WERI-Rb-1 (cell line): ENCODE results near the gene KRTCAP2.

ENCODE experiments used
- DNase-seq: peaks from one replicate; pipeline ENCODE4 v3.0.0-alpha.2; 2020
- H3K27ac ChIP-seq: fragments of 250-450 bp; sonication (Bioruptor Pico); 2 replicates; pipeline ENCODE4 v1.5.1; 2020; ENCODE audit warnings: mild to moderate bottlenecking, moderate library complexity
- H3K27me3 ChIP-seq: fragments of 250-450 bp; sonication (Bioruptor Pico); 2 replicates; pipeline ENCODE4 v1.5.1; 2021; ENCODE audit warnings: mild to moderate bottlenecking, low read depth, moderate library complexity; ENCODE audit not compliant: insufficient read depth, severe bottlenecking
- H3K36me3 ChIP-seq: fragments of 250-450 bp; sonication (Bioruptor Pico); 2 replicates; pipeline ENCODE4 v1.5.1; 2020; ENCODE audit warnings: mild to moderate bottlenecking, moderate library complexity
- H3K4me3 ChIP-seq: 2 replicates; pipeline ENCODE4 v1.5.1; 2011; ENCODE audit warnings: low read depth, mild to moderate bottlenecking, control low read depth, low read length
- H3K9me3 ChIP-seq: fragments of 250-450 bp; sonication (Bioruptor Pico); 2 replicates; pipeline ENCODE4 v1.5.1; 2021; ENCODE audit warnings: mild to moderate bottlenecking, moderate library complexity; ENCODE audit not compliant: severe bottlenecking
- TF ChIP-seq, protein P1 (sequence below): IDR thresholded peaks from 2 replicates; pipeline ENCODE4 v1.5.1; 2011; ENCODE audit warnings: low read depth, mild to moderate bottlenecking, control low read depth, inconsistent platforms, low read length

KRTCAP2 gene

GRCh38 chr1:155136748-155137147, 36.4 kb downstream of the KRTCAP2 start:
- TF ChIP-seq, protein P1, sequence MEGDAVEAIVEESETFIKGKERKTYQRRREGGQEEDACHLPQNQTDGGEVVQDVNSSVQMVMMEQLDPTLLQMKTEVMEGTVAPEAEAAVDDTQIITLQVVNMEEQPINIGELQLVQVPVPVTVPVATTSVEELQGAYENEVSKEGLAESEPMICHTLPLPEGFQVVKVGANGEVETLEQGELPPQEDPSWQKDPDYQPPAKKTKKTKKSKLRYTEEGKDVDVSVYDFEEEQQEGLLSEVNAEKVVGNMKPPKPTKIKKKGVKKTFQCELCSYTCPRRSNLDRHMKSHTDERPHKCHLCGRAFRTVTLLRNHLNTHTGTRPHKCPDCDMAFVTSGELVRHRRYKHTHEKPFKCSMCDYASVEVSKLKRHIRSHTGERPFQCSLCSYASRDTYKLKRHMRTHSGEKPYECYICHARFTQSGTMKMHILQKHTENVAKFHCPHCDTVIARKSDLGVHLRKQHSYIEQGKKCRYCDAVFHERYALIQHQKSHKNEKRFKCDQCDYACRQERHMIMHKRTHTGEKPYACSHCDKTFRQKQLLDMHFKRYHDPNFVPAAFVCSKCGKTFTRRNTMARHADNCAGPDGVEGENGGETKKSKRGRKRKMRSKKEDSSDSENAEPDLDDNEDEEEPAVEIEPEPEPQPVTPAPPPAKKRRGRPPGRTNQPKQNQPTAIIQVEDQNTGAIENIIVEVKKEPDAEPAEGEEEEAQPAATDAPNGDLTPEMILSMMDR = no peak
- no peak for DNase-seq

GRCh38 chr1:155135415-155136028, 37.6 kb downstream of the KRTCAP2 start, which contains the start of gene SLC50A1:
SLC50A1 (plus strand) TSS chr1:155135852; CDS start chr1:155135912, 60 bp downstream.
- peak within 1 kb of the TSS; percentile 66 for H3K4me3 ChIP-seq
- H3K36me3 ChIP-seq = peaks cover 36% of the 10 kb centered on the region
- TF ChIP-seq, protein P1 = peak; percentile 29; the same call in 1 of the 2 replicates
- H3K27me3 ChIP-seq = no peaks in the 10 kb centered on the region
- no peaks in the 10 kb centered on the region for H3K9me3 ChIP-seq
- H3K27ac ChIP-seq = peak within 1 kb of the TSS; percentile 93
- DNase-seq = peak; percentile 100

More at GRCh38 chr1:155136748-155137147, 36.4 kb downstream of the KRTCAP2 start:
- peak overlapping the region; percentile 66 for H3K4me3 ChIP-seq
- peaks cover 33% of the 10 kb centered on the region for H3K36me3 ChIP-seq
- no peaks in the 10 kb centered on the region for H3K9me3 ChIP-seq
- peak overlapping the region; percentile 93 for H3K27ac ChIP-seq
- peaks cover 7% of the 10 kb centered on the region for H3K27me3 ChIP-seq

DNA sequence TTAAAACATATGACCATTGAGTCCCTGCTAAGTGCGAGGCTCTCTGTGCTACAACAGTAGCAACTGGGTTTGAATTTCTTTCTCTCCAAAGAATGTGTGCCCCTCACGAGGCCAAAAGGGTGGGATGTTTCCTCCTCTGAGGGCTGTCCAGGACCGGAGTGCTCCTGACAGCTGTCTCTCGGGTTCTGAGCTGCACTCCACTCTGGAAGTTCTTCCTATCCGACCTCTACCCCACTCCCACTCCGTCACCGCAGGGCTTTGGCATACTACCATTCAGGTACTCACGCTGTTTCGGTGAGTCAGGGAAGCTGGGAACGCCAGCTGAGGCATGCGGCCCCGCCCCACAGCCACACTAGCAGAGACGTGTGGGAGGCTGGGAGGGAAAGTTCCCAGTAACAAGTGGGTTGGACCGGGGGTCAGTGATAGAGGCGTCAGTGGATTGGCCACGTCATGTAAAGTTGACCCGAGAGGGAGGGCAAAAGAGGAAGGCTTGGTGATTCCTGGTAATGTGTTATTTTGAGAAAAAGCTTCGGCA, 38.2 kb downstream of the KRTCAP2 start:
- peak overlapping the region; percentile 93 for H3K27ac ChIP-seq
- peaks cover 33% of the 10 kb centered on the region for H3K36me3 ChIP-seq
- DNase-seq = peak; percentile 90

DNA sequence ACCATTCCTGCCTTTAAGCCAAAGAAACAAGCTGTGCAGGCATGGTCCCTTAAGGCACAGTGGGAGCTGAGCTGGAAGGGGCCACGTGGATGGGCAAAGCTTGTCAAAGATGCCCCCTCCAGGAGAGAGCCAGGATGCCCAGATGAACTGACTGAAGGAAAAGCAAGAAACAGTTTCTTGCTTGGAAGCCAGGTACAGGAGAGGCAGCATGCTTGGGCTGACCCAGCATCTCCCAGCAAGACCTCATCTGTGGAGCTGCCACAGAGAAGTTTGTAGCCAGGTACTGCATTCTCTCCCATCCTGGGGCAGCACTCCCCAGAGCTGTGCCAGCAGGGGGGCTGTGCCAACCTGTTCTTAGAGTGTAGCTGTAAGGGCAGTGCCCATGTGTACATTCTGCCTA, 38.8 kb downstream of the KRTCAP2 start:
- Histone ChIP-seq H3K27ac (no peak overlapping the region), H3K27me3 (no peaks in the 10 kb centered on the region), H3K36me3 (peaks cover 31% of the 10 kb centered on the region), H3K9me3 (no peaks in the 10 kb centered on the region), H3K4me3 (no peak overlapping the region)
- no peak for DNase-seq
- TF ChIP-seq, protein P1 = no peak

More for the DNA sequence above, 38.2 kb downstream of the KRTCAP2 start:
- Histone ChIP-seq H3K4me3 (peak overlapping the region; percentile 66), H3K27me3 (no peaks in the 10 kb centered on the region), H3K9me3 (no peaks in the 10 kb centered on the region)
- TF ChIP-seq, protein P1 = no peak

DNA sequence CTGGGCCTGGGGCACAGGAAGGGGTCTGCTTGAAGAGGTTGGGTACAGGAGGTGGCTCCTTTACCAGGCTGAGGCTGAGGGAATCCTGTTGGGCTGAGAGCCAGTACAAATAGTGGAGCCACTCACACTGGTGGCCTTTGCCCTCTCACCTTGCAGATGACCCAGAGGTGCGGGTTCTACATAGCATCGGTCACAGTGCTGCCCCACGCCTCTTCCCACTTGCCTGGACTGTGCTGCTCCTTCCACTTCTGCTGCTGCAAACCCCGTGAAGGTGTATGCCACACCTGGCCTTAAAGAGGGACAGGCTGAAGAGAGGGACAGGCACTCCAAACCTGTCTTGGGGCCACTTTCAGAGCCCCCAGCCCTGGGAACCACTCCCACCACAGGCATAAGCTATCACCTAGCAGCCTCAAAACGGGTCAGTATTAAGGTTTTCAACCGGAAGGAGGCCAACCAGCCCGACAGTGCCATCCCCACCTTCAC, 39.3 kb downstream of the KRTCAP2 start:
- TF ChIP-seq, protein P1 = no peak
- no peak for DNase-seq
- Histone ChIP-seq H3K4me3 (no peak overlapping the region), H3K36me3 (peaks cover 29% of the 10 kb centered on the region), H3K9me3 (no peaks in the 10 kb centered on the region), H3K27me3 (no peaks in the 10 kb centered on the region), H3K27ac (no peak overlapping the region)
